ENCODE results near the gene CGNL1.

The CGNL1 gene

GRCh38 chr15:57385923-57386390 is 9.7 kb downstream of the CGNL1 start:
- DNase-seq (ENCODE audit: low read depth in 2 of 2, low spot score in 1 of 2), result no peak

- no peak for DNase-seq (ENCODE audit: low read depth in 2 of 2, low spot score in 1 of 2)
These were observed 10.7 kb downstream of the CGNL1 start for GRCh38 chr15:57386976-57387375.

- DNase-seq (ENCODE audit: low read depth in 2 of 2, low spot score in 1 of 2), result no peak
These were observed 11.3 kb downstream of the CGNL1 start for GRCh38 chr15:57387564-57388076.

GRCh38 chr15:57388464-57388863 is 12.2 kb downstream of the CGNL1 start:
- DNase-seq (ENCODE audit: low read depth in 2 of 2, low spot score in 1 of 2), result no peak

GRCh38 chr15:57389991-57390390 is 13.7 kb downstream of the CGNL1 start:
- DNase-seq (ENCODE audit: low read depth in 2 of 2, low spot score in 1 of 2), result no peak

GRCh38 chr15:57390583-57390982 is 14.3 kb downstream of the CGNL1 start:
- no peak for DNase-seq (ENCODE audit: low read depth in 2 of 2, low spot score in 1 of 2)

GRCh38 chr15:57391537-57391936 is 15.2 kb downstream of the CGNL1 start:
- DNase-seq (ENCODE audit: low read depth in 2 of 2, low spot score in 1 of 2), result no peak

GRCh38 chr15:57393061-57393460 is 16.8 kb downstream of the CGNL1 start:
- no peak for DNase-seq (ENCODE audit: low read depth in 2 of 2, low spot score in 1 of 2)

GRCh38 chr15:57395292-57395691 is 19.0 kb downstream of the CGNL1 start:
- no peak for DNase-seq (ENCODE audit: low read depth in 2 of 2, low spot score in 1 of 2)

GRCh38 chr15:57398336-57398735 is 22.0 kb downstream of the CGNL1 start:
- DNase-seq (ENCODE audit: low read depth in 2 of 2, low spot score in 1 of 2), result no peak

GRCh38 chr15:57401546-57401945 is 25.2 kb downstream of the CGNL1 start:
- no peak for DNase-seq (ENCODE audit: low read depth in 2 of 2, low spot score in 1 of 2)

GRCh38 chr15:57403017-57403416 is 26.7 kb downstream of the CGNL1 start:
- DNase-seq (ENCODE audit: low read depth in 2 of 2, low spot score in 1 of 2), result no peak

GRCh38 chr15:57403566-57404325 is 27.4 kb downstream of the CGNL1 start:
- DNase-seq (ENCODE audit: low read depth in 2 of 2, low spot score in 1 of 2), result no peak

- no peak for DNase-seq (ENCODE audit: low read depth in 2 of 2, low spot score in 1 of 2)
These were observed 28.8 kb downstream of the CGNL1 start for GRCh38 chr15:57405133-57405532.

- DNase-seq (ENCODE audit: low read depth in 2 of 2, low spot score in 1 of 2), result no peak
These were observed 29.9 kb downstream of the CGNL1 start for GRCh38 chr15:57406062-57406772.

GRCh38 chr15:57410373-57410772 is 34.1 kb downstream of the CGNL1 start:
- DNase-seq (ENCODE audit: low read depth in 2 of 2, low spot score in 1 of 2), result no peak

GRCh38 chr15:57411945-57412768 is 35.9 kb downstream of the CGNL1 start:
- no peak for DNase-seq (ENCODE audit: low read depth in 2 of 2, low spot score in 1 of 2)

GRCh38 chr15:57415602-57416001 is 39.3 kb downstream of the CGNL1 start:
- DNase-seq (ENCODE audit: low read depth in 2 of 2, low spot score in 1 of 2), result no peak

- DNase-seq (ENCODE audit: low read depth in 2 of 2, low spot score in 1 of 2), result no peak
These were observed 42.3 kb downstream of the CGNL1 start for GRCh38 chr15:57418635-57419034.

GRCh38 chr15:57419335-57419734 is 43.0 kb downstream of the CGNL1 start:
- DNase-seq (ENCODE audit: low read depth in 2 of 2, low spot score in 1 of 2), result no peak

- no peak for DNase-seq (ENCODE audit: low read depth in 2 of 2, low spot score in 1 of 2)
These were observed 44.8 kb downstream of the CGNL1 start for GRCh38 chr15:57421110-57421509.
